Retinal pigment epithelial cell (primary cell): ENCODE measurements around the gene HDAC9.

Experiments
- DNase-seq: peaks from one replicate; pipeline ENCODE4 v3.0.0-alpha.2; 2010; ENCODE audit warnings: low read depth
- H3K4me3 ChIP-seq: 2 replicates; pipeline ENCODE4 v1.5.1; 2011; ENCODE audit warnings: mild to moderate bottlenecking, low read length, control low read depth, moderate library complexity
- CTCF ChIP-seq: conservative IDR thresholded peaks from 2 replicates; pipeline ENCODE4 v1.5.1; 2011; ENCODE audit warnings: low read depth, low read length, control low read depth, inconsistent platforms

The HDAC9 gene

GRCh38 chr7:18913106-18913505 is 417.6 kb downstream of the HDAC9 start:
- DNase-seq: no peak
- no peak for TF ChIP-seq CTCF
- H3K4me3 ChIP-seq: no peak overlapping the region

GRCh38 chr7:18916826-18917225 is 421.3 kb downstream of the HDAC9 start:
- DNase-seq: no peak
- TF ChIP-seq CTCF: no peak
- H3K4me3 ChIP-seq: no peak overlapping the region

- H3K4me3 ChIP-seq: no peak overlapping the region
- TF ChIP-seq CTCF: no peak
- no peak for DNase-seq
Measured at GRCh38 chr7:18927134-18927533, 431.6 kb downstream of the HDAC9 start.

GRCh38 chr7:18936265-18936664 is 440.7 kb downstream of the HDAC9 start:
- no peak for TF ChIP-seq CTCF
- H3K4me3 ChIP-seq: no peak overlapping the region
- DNase-seq: no peak

GRCh38 chr7:18939771-18940592 is 444.4 kb downstream of the HDAC9 start:
- DNase-seq: no peak
- TF ChIP-seq CTCF: no peak

GRCh38 chr7:18940593-18941134 is 445.1 kb downstream of the HDAC9 start:
- no peak for TF ChIP-seq CTCF
- no peak overlapping the region for H3K4me3 ChIP-seq
- DNase-seq: no peak

More at GRCh38 chr7:18939771-18940592, 444.4 kb downstream of the HDAC9 start:
- no peak overlapping the region for H3K4me3 ChIP-seq

- no peak for TF ChIP-seq CTCF
- H3K4me3 ChIP-seq: no peak overlapping the region
- DNase-seq: no peak
Measured at GRCh38 chr7:18941207-18941606, 445.7 kb downstream of the HDAC9 start.
